ENCODE results near the gene LNPEP. TPM values are rescaled to one million over a fixed set of nuclear protein-coding genes. Genes with fewer than 3 reads are reported as not detected.

The LNPEP gene
- total and polyA plus RNA-seq, 2 of the 13 experiments (the other 11 are each of a cell fraction or from before 2014, with no cell fraction given), result 8.0 to 16.9 TPM

- no peak for TF ChIP-seq ZNF234 (CRISPR knock-in tag; conservative IDR thresholded peaks at IDR 0.05)
- TF ChIP-seq HHEX (CRISPR knock-in tag; IDR thresholded peaks at IDR 0.05), result no peak
- TF ChIP-seq HMG20B (CRISPR knock-in tag; conservative IDR thresholded peaks at IDR 0.05), result peak; percentile 65
- peak; percentile 74 for TF ChIP-seq HOXA3 (CRISPR knock-in tag; IDR thresholded peaks at IDR 0.05)
- peak; percentile 97 for TF ChIP-seq MYPOP (CRISPR knock-in tag; IDR thresholded peaks at IDR 0.05)
- no peak; the same call in 1 of the 2 replicates for TF ChIP-seq KDM3A (CRISPR knock-in tag; IDR thresholded peaks at IDR 0.05; ENCODE audit: low read depth)
- no peak for TF ChIP-seq ZNF607 (CRISPR knock-in tag; IDR thresholded peaks at IDR 0.05; ENCODE audit: borderline replicate concordance)
- TF ChIP-seq SALL1 (CRISPR knock-in tag; IDR thresholded peaks at IDR 0.05), result peak; percentile 70
- TF ChIP-seq ZIK1 (CRISPR knock-in tag; IDR thresholded peaks at IDR 0.05; ENCODE audit: borderline replicate concordance, low read depth), result peak; percentile 10; the same call in 1 of the 2 replicates
- TF ChIP-seq MTF2 (CRISPR knock-in tag; IDR thresholded peaks at IDR 0.05; ENCODE audit: borderline replicate concordance), result no peak
- TF ChIP-seq ZNF619 (CRISPR knock-in tag; IDR thresholded peaks at IDR 0.05), result no peak
- no peak for TF ChIP-seq ZFYVE20 (CRISPR knock-in tag; IDR thresholded peaks at IDR 0.05; ENCODE audit: borderline replicate concordance, low read depth)
- TF ChIP-seq RBFOX2 (IDR thresholded peaks at IDR 0.05; ENCODE audit: low read depth, low read length), result peak; percentile 94
- TF ChIP-seq, protein P1, sequence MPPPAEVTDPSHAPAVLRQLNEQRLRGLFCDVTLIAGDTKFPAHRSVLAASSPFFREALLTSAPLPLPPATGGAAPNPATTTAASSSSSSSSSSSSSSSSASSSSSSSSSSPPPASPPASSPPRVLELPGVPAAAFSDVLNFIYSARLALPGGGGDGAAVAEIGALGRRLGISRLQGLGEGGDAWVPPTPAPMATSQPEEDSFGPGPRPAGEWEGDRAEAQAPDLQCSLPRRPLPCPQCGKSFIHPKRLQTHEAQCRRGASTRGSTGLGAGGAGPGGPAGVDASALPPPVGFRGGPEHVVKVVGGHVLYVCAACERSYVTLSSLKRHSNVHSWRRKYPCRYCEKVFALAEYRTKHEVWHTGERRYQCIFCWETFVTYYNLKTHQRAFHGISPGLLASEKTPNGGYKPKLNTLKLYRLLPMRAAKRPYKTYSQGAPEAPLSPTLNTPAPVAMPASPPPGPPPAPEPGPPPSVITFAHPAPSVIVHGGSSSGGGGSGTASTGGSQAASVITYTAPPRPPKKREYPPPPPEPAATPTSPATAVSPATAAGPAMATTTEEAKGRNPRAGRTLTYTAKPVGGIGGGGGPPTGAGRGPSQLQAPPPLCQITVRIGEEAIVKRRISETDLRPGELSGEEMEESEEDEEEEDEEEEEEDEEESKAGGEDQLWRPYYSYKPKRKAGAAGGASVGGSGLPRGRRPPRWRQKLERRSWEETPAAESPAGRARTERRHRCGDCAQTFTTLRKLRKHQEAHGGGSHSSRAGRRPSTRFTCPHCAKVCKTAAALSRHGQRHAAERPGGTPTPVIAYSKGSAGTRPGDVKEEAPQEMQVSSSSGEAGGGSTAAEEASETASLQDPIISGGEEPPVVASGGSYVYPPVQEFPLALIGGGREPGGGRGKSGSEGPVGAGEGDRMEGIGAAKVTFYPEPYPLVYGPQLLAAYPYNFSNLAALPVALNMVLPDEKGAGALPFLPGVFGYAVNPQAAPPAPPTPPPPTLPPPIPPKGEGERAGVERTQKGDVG (CRISPR knock-in tag; IDR thresholded peaks at IDR 0.05; ENCODE audit: borderline replicate concordance), result no peak
- TF ChIP-seq ZNF101 (CRISPR knock-in tag; IDR thresholded peaks at IDR 0.05; ENCODE audit: borderline replicate concordance, low read depth), result 0 out of 2 replicates have a peak, but pooled peaks have one; percentile 76
- TF ChIP-seq JDP2 (CRISPR knock-in tag; IDR thresholded peaks at IDR 0.05; ENCODE audit: borderline replicate concordance), result no peak
- TF ChIP-seq MBD4 (IDR thresholded peaks at IDR 0.05; ENCODE audit: borderline replicate concordance, low read length), result no peak
- no peak for TF ChIP-seq ZNF678 (CRISPR knock-in tag; IDR thresholded peaks at IDR 0.05)
- no peak for TF ChIP-seq ZNF512 (CRISPR knock-in tag; IDR thresholded peaks at IDR 0.05)
- TF ChIP-seq ZNF768 (CRISPR knock-in tag; IDR thresholded peaks at IDR 0.05), result peak; percentile 40
Observed at GRCh38 chr5:96934708-96935558, 947 bp upstream of the LNPEP start (continued).

All from HepG2 (cell line).